GM21390 (cell line): Measurements from ENCODE around the gene CHD6.

Source experiments
- ATAC-seq: cut with Tn5 transposase; IDR thresholded peaks from one replicate; pipeline ENCODE4 v1.9.1; 2021; ENCODE audit not compliant: unreplicated experiment

Gene CHD6

GRCh38 chr20:41371371-41371770 is 246.8 kb downstream of the CHD6 start:
- ATAC-seq = no peak

DNA sequence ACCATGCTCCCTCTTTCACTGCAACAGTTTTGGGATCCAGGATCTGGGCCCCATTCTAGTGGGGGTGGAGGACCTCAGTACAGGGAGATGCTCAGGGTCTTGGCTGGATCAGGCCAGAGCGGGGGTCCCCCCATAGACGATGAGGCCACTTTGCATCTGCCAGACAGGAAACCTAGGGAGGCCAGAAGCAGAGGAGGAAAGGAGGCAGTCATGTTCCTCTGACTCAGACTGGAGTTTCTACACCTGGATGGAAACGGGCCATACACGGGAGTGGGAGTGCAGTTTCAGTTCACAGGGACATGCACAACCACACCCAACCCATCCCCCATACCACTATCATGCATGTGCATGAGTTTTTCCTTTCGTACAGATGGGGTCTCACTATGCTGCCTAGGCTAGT is 248.0 kb downstream of the CHD6 start:
- no peak for ATAC-seq

DNA sequence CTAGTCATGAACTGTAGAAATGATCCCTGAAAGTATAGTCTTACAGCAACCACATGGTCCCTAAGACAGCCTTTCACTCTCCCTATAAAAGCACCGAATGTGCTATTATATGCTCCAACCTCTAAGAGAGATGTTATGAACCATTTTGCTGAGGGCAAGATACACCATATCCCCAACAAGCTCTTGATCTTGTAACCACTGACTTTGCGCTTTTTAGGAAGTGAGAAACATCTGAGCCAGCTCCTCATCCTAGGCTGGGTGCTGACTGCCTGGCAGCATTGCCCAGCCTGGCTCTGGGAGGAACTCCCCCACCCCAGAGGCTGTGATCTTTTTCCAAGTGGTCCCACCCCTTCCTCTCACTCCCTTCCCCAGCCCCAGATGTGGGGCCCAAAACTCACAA is 248.5 kb downstream of the CHD6 start:
- ATAC-seq = no peak

- no peak for ATAC-seq
These were observed 250.2 kb downstream of the CHD6 start for GRCh38 chr20:41367956-41368355.

- ATAC-seq = no peak
These were observed 250.8 kb downstream of the CHD6 start for GRCh38 chr20:41367393-41367695.

GRCh38 chr20:41366546-41367392 is 251.4 kb downstream of the CHD6 start, which contains the start of gene EMILIN3:
Gene EMILIN3, minus strand, starts transcription at chr20:41366818. Its CDS starts 184 bp downstream, at chr20:41366634.
- ATAC-seq = no peak

DNA sequence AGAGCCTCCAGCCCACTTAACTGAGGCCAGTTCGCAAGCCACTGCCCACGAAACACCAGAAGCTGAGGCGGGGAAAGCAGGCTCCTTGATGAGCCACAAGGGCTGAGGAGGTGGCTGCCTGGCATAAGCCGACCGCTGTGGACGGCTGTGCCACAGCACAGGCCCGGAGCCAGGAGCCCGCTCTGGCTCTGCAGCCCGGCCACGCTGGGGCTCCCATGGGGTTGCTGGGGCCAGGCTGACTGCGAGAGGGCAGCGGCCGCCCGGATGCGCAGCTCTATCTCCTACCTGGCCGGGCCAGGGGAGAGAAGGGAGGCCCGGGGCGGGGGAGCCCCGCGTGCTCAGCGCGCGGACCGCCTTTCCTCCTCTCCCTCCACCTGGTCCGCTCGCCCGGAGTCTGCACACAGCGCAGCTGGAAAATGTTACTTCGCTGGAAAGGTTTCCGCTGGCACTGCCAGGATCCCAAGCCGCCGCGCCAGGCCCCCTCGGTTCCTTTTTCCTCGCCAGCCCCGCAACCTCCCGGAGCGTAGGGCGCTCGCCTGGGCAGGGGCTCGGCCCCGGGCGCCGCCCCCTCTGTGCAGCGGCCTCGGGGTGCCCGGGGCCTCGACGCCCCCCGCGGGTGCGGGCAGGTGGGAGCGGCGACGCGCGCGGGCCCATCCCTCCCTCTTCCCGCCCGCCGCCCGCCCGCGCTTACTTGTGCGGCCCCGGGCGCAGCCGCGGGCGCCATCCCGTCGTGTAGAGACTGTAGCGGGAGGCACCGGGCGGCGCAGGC is 252.2 kb downstream of the CHD6 start:
- no peak for ATAC-seq

- no peak for ATAC-seq
These were observed 253.0 kb downstream of the CHD6 start for GRCh38 chr20:41364967-41365765.

DNA sequence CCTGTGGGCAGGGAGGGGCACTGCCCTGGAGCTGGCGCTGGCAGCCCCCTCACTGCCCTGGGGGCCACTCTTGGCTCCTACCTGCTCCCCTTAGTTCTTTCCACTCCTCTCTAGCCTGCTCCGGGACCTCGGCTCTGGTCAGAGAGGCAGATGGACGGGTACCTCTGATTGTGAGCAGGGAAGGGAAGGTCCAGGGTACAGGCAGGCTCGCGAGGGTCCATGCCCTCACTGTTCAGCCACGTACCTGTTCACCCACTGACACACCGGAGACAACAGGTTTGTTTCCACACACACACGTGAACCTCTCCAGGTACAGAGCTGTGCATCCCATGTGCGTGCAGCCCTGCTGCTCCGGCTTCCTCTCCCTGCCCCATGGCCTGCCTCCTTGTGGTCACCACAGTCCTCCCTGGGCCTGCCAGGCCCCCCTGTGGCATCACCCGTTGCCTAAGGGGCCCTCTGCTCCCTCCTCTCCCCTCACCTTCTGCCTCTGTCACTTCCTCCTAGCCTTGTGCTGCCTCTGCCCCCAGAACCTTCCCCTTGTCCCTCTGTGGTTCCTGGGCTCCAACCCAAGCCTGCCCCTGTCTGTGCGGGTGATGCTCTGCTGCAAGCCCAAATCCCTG is 253.8 kb downstream of the CHD6 start:
- no peak for ATAC-seq

DNA sequence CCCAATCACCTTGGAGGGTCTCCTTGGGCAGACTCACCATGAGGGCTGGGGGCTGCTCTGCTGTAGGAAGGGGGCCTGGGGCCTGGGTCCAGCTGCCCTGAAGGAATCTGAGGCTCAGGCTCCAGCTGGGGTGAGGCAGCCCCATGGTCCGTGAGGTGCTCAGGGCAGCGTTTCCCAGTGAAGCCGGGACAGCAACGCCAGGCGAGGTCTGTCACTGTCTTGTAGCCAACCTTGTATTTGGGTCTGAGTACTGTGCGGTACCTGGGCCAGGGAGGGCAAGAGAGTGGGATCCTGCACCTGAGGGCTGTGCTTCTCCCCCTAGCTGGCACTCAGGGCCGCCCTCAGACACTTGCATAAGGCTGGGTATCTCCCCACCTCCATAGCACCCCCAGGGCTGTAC is 254.6 kb downstream of the CHD6 start:
- no peak for ATAC-seq

GRCh38 chr20:41362748-41363140 is 255.4 kb downstream of the CHD6 start:
- ATAC-seq = no peak

DNA sequence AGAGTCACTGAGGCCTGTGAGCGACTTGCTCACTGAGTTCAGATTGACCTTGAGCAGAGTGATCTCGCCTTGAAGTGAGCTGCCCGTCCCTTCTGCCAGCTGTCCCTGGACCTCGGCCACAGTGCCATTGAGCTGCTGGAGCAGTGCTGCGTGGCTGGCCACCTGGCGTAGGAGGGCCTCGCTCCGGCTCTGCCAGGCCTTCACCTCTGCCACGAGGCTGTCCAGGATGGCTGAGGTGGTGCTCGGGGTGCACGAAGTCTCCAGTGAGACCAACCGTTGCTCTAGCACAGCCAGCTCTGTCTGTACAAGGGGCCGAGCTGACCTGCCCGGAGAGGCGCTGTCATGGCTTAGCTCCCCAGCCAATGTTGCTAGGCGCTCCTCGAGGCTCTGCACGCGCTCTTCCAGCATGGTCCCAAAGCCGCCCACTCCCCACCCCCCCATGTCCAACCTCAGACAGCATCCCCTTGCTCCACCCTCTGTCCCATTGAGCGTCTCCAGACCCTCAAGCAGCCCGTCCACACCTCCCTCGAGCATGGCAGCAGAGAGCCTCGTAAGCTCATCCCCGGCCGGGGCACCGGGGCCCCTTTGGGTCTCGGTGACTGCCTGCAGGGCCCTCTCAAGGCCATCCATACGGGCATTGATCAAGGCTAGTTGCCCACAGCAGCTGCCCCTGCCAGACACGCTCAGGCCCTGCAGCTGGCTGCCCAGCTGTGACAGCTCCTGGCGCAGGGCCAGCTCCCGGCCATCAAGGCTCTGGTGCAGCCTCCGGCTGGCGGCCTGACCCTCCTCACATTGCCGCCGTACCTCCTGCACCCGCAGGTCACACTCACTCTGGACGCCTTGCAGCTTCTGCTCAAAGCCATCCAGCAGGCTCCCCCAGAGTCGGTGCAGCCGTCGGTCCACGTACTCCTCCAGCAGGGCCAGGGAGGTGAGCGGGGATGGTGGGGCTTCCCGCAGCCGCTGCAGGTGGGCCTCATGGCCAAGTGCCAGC is 256.1 kb downstream of the CHD6 start:
- no peak for ATAC-seq

GRCh38 chr20:41360831-41361756 is 257.1 kb downstream of the CHD6 start:
- ATAC-seq = no peak

DNA sequence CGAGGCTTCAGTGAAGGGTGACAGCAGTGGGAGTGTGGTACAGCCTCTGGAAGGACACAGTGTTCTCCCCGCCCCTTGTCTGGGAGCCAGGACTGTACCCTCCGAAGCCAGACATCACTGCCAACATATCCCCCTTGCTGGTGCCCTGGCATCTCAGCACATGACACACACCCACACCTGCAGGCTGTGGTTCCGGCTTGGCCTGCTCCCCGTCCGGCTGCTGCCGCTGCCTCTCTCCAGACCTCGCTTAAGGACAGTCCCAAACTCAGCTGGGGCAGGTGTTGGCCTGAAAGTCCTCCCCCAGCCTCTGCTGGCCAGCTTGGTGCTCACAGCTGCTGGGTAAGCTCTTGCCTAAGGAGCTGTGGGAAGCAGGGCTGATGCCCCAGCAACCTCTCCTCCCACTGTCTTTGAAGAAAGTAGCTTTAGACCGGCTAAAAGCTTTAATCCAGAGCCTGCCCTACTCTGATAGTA is 258.6 kb downstream of the CHD6 start:
- ATAC-seq = no peak

DNA sequence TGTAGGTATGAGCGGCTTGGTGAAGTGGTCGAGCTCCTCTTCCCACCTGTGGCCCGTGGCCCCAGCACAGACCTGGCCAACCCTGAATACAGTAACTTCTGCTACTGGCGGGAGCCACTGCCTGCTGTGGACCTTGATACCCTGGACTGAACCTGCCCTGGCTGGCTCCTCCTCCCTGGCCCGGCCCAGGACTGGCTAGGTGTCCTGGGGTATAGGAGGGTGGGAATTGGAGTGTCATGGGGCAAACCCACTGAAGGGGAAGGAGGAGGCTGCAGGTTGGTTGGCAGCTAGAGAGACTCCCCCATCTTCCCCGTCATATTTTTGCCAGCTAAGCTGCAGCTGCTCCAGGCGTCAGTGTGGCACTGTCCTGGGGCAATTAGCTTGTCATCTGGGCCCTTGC is 259.5 kb downstream of the CHD6 start:
- ATAC-seq = no peak

GRCh38 chr20:41358230-41358629 is 259.9 kb downstream of the CHD6 start:
- ATAC-seq = no peak

DNA sequence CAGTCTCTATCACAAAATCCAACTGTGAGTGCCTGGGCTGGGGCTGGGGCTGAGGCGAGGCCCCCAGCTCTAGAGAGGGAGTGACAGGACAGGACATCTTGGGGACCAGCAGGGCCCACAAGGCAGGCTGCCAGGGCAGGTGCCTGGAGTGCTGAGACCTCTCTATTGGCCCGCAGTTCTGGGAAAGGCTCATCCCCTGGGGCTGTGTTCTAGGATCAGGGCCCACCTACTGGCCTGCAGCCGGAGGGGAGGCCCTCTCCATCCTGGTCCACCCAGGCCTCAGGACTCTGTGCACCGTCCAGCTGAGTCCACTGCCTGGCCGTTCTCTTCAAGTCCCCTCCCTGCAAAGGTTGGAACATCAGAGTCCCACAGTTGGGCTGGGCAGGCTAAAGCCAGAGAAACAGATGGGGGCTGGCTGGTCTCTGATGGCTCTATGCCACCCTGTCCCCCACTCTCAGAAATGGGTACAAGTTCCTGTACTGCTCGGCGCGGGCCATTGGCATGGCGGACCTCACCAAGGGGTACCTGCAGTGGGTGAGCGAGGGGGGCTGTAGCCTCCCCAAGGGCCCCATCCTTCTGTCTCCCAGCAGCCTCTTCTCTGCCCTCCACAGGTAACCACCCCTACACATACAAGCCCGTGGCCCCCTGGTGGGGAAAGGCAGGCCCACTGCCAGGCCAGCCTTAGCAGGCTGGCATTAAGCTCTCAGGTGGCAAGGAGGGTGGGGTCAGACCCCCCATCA is 260.6 kb downstream of the CHD6 start:
- ATAC-seq = no peak

DNA sequence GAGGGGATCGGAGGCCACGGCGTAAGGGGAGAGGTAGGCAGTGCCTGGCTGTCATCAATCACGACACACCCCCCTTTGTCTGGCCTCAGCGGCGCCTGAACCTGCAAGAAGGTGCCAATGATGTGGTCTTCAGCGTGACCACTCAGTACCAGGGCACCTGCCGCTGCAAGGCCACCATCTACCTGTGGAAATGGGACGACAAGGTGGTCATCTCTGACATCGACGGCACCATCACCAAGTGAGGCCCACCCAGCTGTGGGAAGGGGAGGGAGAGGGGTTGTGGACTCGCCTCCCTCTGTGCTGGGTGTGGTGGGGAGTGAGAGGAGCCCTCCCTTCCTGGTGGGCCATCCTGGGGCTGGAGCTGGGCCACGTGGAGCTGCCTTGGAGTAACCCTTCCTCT is 261.2 kb downstream of the CHD6 start:
- no peak for ATAC-seq
